Osteoblast (primary cell): ENCODE measurements around the gene LCAT. TPM values are rescaled to one million over a fixed set of nuclear protein-coding genes. Genes with fewer than 3 reads are reported as not detected.
"Not testable (repeated sequence)": the region's sequence is repeated elsewhere in the genome, so short reads cannot be mapped to it uniquely, and the experiment has no call there.

Experiments used
- DNase-seq: peaks from one replicate; pipeline ENCODE4 v3.0.0; 2011; ENCODE audit warnings: low spot score, mixed read lengths; ENCODE audit not compliant: insufficient read length; ENCODE audit errors: missing footprints
- H2AFZ ChIP-seq: 2 replicates; pipeline ENCODE4 v1.6.0; 2011; ENCODE audit warnings: mild to moderate bottlenecking, low read length
- H3K27ac ChIP-seq: 2 replicates; pipeline ENCODE4 v1.5.1; 2011; ENCODE audit warnings: mild to moderate bottlenecking, low read depth, low read length, moderate library complexity
- H3K27me3 ChIP-seq: 2 replicates; pipeline ENCODE4 v1.6.0; 2012; ENCODE audit warnings: mild to moderate bottlenecking, control low read depth, inconsistent platforms, low read length, moderate library complexity; ENCODE audit not compliant: insufficient read depth
- H3K36me3 ChIP-seq: 2 replicates; pipeline ENCODE4 v1.5.1; 2011; ENCODE audit warnings: mild to moderate bottlenecking, low read length, control low read depth, moderate library complexity; ENCODE audit not compliant: insufficient read depth
- H3K4me1 ChIP-seq: 2 replicates; pipeline ENCODE4 v1.5.1; 2011; ENCODE audit warnings: mild to moderate bottlenecking, low read length, control low read depth, moderate library complexity; ENCODE audit not compliant: insufficient read depth
- H3K4me2 ChIP-seq: 2 replicates; pipeline ENCODE4 v1.6.0; 2011; ENCODE audit warnings: mild to moderate bottlenecking, low read length; ENCODE audit not compliant: insufficient read depth
- H3K4me3 ChIP-seq: fragments of 200-600 bp; sonication (generic); 3 replicates; pipeline ENCODE4 v1.5.1; 2012; ENCODE audit warnings: mild to moderate bottlenecking, low read length, inconsistent platforms; ENCODE audit not compliant: insufficient read depth
- H3K79me2 ChIP-seq: 2 replicates; pipeline ENCODE4 v1.6.0; 2012; ENCODE audit warnings: mild to moderate bottlenecking, low read length, control low read depth, inconsistent platforms; ENCODE audit not compliant: insufficient read depth
- H3K9me3 ChIP-seq: 2 replicates; pipeline ENCODE4 v1.5.1; 2011; ENCODE audit warnings: low read depth, low read length, control low read depth
- H4K20me1 ChIP-seq: 2 replicates; pipeline ENCODE4 v1.6.0; 2012; ENCODE audit warnings: mild to moderate bottlenecking, low read length, control low read depth; ENCODE audit not compliant: insufficient read depth
- CTCF ChIP-seq: IDR thresholded peaks from 2 replicates; pipeline ENCODE4 v1.5.1; 2011; ENCODE audit warnings: mild to moderate bottlenecking, low read depth, low read length, moderate library complexity; ENCODE audit errors: extremely low read depth
- total RNA-seq: library from RNA; depleted of rRNA; stranded (reverse); fragments of >200 nt; gene quantifications from 2 replicates; pipeline ENCODE4 v1.2.3, GENCODE V29; 2012

The LCAT gene
- total RNA-seq, 1 donor = 6.9 TPM

- no peak overlapping the region for H3K4me2 ChIP-seq
- H3K79me2 ChIP-seq = peaks cover 37% of the 10 kb centered on the region
- no peaks in the 10 kb centered on the region for H3K27me3 ChIP-seq
- peaks cover 58% of the 10 kb centered on the region for H3K36me3 ChIP-seq
- H2AFZ ChIP-seq = no peak overlapping the region
- no peak for TF ChIP-seq CTCF
- H4K20me1 ChIP-seq = peaks cover 22% of the 10 kb centered on the region
- H3K4me1 ChIP-seq = peaks cover 16% of the 10 kb centered on the region
- no peak overlapping the region for H3K27ac ChIP-seq
- H3K9me3 ChIP-seq = no peaks in the 10 kb centered on the region
- peak; percentile 73 for DNase-seq
- H3K4me3 ChIP-seq = no peak overlapping the region
These were observed 4.1 kb downstream of the LCAT start for GRCh38 chr16:67939507-67940445.

GRCh38 chr16:67937713-67938112, 6.2 kb downstream of the LCAT start:
- not testable (repeated sequence) for H3K9me3 ChIP-seq, H3K27me3 ChIP-seq, H3K4me3 ChIP-seq, H2AFZ ChIP-seq, H3K27ac ChIP-seq, DNase-seq
- Histone ChIP-seq H4K20me1 (peaks cover 15% of the 10 kb centered on the region), H3K4me2 (peak overlapping the region; percentile 91), H3K79me2 (peaks cover 35% of the 10 kb centered on the region), H3K4me1 (peaks cover 21% of the 10 kb centered on the region), H3K36me3 (peaks cover 43% of the 10 kb centered on the region)

GRCh38 chr16:67936880-67937605, 6.9 kb downstream of the LCAT start:
- Histone ChIP-seq H3K4me3 (peak overlapping the region; percentile 100), H3K79me2 (peaks cover 33% of the 10 kb centered on the region), H3K27me3 (no peaks in the 10 kb centered on the region), H3K9me3 (no peaks in the 10 kb centered on the region), H3K36me3 (peaks cover 36% of the 10 kb centered on the region), H2AFZ (no peak overlapping the region), H3K27ac (peak overlapping the region; percentile 38), H3K4me2 (peak overlapping the region; percentile 91), H4K20me1 (peaks cover 12% of the 10 kb centered on the region), H3K4me1 (peaks cover 21% of the 10 kb centered on the region)
- TF ChIP-seq CTCF = no peak
- peak; percentile 84 for DNase-seq

GRCh38 chr16:67936124-67936879, 7.6 kb downstream of the LCAT start, which contains the start of gene PSMB10:
TSS of gene PSMB10 (minus strand) at chr16:67936850. CDS start at chr16:67936749, 101 bp downstream.
- H3K27ac ChIP-seq = peak within 1 kb of the TSS; percentile 38

More at GRCh38 chr16:67936124-67936879, 7.6 kb downstream of the LCAT start, which contains the start of gene PSMB10:
- H3K4me3 ChIP-seq = peak within 1 kb of the TSS; percentile 100
- no peaks in the 10 kb centered on the region for H3K9me3 ChIP-seq
- H4K20me1 ChIP-seq = peaks cover 7% of the 10 kb centered on the region
- H3K4me2 ChIP-seq = peak within 1 kb of the TSS; percentile 91
- H3K36me3 ChIP-seq = peaks cover 30% of the 10 kb centered on the region
- peaks cover 30% of the 10 kb centered on the region for H3K79me2 ChIP-seq
- H3K4me1 ChIP-seq = peaks cover 21% of the 10 kb centered on the region
- peak within 1 kb of the TSS; percentile 83 for H2AFZ ChIP-seq
- DNase-seq = peak; percentile 95
- no peak for TF ChIP-seq CTCF
- H3K27me3 ChIP-seq = no peaks in the 10 kb centered on the region
